GM18519 (cell line): ENCODE results near the gene ARHGAP22.

ENCODE experiments used
- ATAC-seq: cut with Tn5 transposase; IDR thresholded peaks from one replicate; pipeline ENCODE4 v1.9.1; 2021; ENCODE audit warnings: mild to moderate bottlenecking, moderate library complexity; ENCODE audit not compliant: unreplicated experiment, low FRiP score

ARHGAP22 gene

DNA sequence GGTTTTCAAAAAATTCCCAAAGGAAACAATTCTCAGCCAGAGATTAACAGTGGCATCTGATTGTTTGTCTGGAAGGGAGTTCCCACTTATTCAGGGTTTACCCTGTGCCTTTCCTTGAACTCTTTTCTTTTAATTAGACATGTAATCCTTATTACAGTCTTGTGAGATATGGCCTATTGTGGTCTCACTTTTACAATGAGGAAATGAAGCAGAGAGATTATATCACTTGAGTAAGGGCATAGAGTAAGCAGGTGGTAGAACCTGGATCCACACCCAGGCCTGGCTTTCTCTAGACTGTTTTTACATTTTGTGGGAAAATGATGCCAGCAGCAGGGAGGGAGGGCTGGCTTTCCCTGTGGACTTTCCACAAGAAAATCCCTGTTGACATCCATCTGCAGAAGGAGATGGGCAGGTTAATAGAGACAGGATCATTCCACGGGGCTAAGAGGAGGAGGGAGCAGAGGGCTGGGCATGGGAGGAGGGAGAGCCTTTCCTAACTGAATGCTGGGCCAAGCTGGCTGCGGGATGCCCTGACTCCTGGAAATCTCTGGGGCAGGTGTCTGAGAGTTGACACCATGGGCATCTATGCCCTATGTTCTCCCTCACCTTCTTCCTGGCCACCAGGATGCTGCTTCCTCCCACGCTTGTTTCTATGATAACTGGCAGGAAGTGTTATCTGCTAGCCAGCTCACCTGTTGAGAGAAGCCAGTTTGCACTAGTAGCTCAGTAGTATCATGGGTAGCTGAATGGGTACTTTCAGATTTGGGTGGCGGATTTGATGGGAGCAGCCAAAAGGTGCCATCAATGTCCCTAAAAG lies 28.7 kb upstream of the ARHGAP22 start:
- no peak for ATAC-seq

DNA sequence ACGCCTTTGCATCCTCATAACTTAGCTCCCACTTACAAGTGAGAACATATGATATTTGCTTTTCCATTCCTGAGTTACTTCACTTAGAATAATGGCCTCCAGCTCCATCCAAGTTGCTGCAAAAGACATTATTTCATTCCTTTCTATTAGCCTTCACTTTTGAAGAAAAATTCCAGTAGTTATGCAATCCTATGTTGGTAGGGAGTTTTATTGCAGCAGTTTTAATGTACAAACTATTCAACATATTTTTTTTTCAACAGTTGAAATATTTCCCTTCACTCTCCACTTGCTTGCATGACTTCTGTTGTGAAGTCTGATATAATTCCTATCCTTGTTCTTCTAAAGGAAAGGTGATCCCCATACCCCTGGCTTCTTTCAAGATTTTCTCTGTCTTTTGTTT lies 27.3 kb upstream of the ARHGAP22 start:
- ATAC-seq, result no peak

DNA sequence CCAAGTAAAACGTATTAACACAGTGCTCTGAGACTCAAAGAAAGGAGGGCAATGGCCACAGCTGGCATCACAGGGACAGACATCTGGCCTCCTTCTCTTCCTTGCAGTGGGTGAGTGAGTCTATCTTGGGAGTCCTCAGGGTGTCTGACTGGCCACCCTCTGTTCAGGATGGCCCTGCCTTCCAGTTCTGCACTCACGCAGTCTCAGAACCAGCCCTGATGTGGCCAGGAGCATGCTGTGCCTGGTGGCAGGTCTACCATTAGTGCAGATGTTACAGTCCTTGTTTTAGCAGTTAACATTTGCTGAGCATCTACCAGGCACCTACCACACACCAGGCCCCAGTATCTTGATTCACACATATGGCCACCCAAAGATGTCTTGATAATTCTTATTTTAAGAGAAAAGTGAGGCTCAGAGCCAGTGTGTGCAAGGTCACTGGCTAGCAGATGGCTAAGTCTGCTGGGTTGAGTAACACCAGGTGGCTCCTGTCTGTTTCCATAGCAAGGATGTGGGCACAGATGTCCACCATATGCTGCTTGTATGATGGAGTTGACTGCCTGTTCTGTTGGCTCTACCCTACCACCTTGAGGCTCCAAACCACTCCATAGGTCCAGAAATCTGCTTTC lies 23.2 kb upstream of the ARHGAP22 start:
- ATAC-seq, result no peak

DNA sequence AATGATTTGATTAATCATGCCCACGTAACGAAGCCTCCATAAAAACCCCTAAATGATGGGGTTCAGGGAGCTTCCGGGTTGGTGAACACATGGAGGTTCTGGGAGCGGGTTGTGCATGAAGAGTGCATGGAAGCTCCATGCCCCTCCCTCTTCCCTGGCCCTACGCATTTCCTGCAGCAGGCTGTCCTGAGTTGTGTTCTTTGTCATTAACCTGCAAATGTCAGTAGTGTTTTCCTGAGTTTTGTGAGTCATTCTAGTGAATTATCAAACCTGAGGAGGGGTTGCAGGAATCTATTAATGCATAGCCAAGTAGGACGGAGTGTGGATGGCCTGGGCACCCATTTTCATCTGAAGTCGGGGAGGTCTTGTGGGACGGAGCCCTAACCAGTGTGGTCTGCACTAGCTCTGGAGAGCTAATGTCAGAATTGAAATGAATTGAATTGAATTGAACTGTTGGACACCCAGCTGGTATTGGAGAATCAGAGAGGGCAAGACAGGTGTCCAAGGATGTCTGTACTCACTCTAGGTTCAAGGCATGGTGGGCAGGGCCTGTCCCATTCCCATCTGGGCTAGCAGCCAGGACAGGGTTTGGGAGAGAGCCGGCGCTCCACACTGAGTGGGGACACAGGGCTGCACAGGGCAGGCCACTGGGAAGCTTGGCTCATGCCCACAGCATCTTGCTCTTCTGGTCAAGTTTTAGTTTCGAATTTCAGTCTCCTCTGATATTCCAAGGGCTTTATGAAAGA lies 22.3 kb upstream of the ARHGAP22 start:
- ATAC-seq, result no peak

DNA sequence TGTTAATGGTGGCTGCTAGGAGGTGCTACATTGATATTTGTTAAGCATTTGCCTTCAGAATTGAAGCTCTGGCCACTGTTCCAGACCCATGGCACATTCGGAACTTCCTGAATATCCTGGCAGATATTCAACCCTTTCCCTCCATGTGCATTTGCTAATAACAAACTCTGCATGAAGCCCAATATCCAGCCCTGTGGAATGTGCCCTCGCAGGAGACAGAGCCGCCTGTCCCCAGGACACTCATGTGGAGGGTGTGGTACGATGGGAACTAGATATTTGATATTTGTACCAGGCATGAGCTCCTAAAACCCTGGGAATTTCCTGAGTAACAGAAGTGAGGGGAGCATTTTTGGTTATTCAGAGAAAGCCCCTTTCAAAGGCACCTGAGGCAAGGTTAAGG lies 21.6 kb upstream of the ARHGAP22 start:
- no peak for ATAC-seq

DNA sequence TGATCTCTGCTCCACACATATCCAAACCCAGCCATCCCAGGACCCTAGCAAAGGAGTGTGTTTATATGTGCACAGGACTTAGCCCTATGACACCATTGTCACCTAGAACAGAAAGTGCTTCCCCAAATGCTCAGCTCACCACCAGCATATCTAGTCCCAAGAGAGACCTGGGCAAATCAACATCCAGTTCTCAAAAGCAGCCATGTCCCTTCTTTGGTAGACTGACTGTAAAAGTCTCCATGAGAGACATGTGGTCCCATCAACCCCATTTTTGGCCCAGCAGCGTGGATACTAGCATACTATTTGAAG lies 20.9 kb upstream of the ARHGAP22 start:
- ATAC-seq, result no peak

DNA sequence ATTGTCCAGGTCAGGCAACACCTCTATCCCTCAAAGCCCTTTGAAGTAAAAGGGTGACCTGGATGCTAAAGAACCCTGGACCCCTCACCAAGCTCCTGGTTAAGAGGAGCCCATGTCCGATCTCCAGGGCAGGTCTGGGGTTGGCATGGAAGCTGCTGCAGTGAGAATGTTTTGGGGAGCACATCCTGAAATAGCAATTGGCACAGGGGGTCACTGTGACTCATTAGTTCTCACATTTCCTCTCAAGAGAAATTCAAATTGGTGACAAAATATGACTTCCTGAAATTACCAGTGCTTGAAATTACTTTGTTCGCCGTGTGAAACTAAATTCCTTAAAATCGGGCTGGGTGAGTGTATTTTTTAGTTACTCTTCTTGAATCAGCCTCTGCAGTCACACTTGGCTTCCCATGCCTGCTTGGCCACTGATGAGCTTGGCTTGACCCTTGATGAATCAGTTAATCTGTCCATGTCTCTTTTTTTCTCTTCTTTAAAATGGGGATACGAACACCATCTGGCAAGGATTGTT lies 18.8 kb upstream of the ARHGAP22 start:
- ATAC-seq, result no peak

DNA sequence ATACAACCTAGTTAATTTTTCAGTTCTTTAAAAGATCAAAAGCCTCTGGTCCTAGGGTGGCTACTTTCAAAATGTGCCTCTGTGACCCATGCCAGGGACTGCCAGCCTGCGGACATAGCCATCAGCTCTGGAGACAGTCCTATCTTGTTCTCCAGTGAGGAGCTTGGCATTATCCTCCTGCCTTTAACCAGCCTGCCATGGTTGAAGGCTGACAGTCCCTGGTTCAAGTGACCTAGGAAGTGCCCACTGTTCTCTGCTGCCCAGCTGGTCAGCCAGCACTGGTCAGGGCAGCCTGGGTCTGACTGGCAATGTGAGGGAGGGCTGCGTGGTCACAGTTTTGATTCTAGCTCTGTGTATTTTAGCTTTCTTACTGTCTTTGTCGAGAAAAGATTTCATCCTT lies 18.1 kb upstream of the ARHGAP22 start:
- ATAC-seq, result no peak

DNA sequence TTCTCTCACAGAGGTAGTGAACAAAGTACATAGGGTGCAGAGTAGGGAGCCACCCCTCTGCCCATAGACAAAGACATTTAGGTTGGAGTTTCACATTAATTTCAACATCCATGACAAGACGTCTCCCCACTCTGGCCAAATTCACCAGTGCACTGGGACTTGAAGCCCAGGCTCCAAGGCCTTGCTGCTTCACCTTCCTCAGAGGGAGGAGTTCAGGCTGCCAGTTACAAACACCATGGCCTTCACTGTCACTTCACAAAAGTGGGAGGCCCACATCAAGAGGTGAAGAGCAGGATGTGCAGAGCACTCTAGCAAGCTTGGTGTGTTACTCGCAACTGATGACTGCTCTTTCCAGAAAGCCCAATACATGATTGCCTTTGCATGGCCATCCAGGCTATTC lies 15.8 kb upstream of the ARHGAP22 start:
- no peak for ATAC-seq

DNA sequence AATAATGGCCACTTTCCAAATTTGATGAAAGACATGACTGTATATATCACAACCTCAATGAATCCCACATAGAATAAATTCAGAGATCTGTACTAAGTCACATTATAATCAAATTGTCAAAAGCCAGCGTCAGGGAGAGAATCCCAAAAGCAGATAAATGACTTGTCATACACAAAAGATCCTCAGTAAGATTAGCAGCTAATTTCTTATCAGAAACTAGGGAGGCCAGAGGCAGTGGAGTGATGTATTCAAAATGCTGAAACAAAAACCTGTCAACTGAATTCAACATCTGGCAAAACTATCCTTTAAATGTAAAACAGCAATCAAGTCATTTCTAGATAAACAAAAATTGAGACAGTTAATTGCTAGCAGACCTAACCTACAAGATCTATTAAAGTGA lies 11.6 kb upstream of the ARHGAP22 start:
- ATAC-seq, result no peak

DNA sequence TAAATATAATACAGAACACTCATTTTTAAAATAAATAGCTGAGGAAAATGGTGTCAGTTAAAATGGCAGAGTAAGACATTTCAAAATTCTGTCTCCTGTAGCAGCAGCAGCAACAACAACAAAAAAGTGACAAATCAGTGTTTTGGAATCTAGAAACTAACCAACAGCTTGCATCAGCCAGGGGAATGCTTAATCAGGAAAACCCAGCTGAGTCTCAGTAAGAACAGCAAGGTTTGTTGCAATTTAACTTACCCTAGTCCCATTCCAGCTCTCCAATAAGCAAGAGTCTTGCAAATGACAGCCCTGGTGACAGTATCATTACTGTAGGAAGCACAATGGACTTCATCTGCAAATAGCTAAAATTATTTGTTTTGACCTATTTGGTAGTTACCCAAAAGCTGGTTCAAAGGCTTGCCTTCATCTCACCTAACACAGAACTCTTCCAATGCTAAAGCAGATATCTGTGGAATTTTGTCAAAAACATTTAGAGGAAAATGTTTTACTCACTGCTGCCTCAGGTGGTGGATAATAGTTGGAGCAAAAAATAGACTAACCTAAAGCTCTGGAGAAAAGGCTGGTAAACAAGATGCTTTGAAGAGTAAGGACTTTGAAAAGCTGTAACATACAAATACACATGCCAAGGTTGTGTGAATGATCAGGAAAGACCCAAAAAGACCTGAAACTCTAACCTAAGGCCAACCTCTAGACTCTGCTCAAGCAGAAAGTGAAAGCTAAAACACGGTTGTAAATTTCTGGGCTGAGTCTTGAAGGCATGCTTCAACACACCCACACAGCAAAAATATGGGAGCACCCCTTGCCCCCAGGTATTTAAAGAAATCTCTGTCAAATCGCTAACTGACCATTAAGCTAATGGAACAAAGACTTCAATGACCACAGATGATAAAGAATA lies 9.9 kb upstream of the ARHGAP22 start:
- peak; percentile 60 for ATAC-seq

DNA sequence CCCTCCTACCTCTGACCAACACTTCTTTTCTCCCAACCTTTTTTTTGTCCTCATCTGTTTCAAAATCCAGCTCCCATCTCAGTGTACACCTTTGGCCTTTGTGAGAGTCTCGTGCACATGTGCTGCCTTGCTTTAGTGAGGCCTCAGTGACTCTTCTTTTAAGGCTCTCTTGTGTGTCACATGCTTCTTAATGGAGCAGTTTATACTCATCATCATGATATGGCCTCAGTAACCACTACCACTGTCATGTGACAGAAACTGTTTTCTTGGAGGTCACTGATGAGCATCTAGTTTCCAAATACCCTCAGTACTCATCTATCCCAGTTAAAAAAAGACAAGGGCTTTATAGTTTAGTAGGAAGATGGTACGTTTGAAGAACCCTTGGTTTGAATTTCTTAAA lies 8.1 kb upstream of the ARHGAP22 start:
- ATAC-seq, result no peak

DNA sequence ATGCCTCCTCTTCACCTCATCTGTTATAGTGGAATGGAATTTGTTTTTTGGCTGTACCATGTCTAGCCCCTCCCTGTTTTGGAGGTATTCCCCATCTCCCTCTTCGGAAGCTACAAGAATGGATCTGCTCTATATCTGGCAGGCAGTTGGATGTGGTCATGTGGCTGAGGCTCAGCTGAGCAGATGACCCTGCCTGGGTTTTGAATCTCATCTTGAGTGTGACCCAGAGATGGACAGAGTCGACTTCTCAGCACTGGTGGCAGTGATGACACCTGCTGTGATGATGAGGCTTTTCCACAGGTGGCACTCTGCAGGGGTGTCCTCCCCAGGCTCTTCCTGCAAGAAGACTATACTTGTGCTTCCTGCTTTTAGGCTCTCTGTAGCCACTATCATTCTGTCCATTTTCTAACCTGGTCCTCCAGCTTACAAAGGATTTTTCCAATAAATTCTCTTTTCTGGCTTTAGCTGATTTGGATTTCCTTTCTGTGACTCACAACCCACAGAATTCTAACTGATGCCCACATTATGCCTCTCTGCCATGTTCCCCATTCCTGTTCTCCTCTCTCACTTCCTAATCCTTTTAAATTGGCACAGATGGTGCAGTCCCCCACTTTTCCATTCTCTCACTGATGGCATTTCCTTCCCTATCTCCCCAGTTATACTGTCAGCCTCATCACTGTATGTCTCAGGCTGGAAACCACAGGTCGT lies 7.5 kb upstream of the ARHGAP22 start:
- no peak for ATAC-seq

DNA sequence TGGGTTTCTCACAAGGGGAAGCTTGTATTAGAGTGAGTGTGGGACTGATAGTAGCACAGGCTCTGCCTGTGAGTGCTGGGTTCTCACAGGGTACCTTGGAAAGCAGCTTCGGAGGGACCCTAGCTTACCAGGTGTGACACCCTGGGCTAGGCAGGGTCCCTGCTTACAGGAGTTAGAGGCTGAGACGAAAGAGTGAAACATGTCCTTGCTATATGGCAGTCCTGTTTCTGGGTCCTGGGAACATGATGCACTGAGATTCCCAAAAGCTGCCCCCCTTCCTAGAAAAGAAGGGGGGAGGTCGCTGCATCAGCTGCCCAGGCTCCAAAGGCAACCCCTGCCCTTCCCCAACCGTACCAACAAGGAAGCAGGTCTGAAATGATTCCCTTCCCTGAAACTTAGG lies 6.3 kb upstream of the ARHGAP22 start:
- no peak for ATAC-seq

DNA sequence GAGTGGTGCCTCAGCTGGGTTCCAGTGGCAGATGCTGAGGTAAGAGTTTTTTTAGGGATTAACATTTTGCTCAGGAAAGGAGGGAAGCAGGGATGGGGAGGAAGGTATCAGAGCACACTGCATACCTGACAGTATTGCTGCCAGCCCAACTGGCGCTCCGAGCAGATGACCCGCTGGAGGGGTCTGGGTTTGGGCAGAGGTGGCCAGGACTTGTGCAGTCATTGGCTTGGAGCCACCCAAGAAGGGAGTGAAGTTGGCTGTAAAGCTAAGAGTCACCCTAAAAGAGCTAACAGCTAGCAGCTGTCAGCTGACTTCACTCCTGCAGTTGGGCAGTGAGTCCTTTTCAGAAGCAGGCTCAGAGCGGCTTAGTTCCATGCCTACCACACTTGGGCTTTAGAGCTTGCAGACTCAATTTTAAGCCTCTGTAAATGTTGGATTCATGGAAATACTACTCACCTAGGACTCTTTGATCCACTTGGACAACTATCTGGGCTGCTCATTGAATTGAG lies 5.8 kb upstream of the ARHGAP22 start:
- ATAC-seq, result no peak

DNA sequence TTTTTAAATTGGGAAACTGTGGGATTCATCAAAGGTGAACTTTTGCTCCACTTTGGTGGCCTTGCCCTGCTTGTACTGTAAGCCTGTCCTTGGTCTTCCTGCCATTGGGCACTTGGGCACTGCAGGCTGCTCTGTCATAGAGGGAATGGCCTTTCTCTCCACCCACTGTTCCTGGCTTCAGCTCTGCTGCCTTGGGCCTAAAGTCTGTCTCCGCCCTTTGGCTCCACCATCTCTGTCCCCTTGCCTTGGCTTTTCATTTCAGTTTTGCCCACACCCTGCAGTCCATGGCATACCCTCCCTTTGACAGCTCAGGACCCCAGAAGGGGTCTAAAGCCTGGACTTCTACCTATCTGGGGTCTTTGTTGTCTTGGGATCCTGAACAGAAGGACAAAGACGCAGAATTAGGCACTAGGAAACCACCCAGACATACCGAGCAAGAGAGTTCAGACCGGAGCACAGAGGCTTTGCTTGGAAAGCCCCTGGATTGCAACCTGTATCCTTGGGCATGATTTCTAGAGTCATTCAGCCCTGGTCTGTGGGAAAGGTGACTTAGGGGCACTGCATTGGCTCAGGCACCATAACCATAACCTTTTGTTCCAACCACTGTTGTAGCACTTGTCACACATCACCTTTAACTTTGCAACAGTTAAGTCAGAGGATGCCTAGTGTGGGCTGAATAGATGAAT lies 5.2 kb upstream of the ARHGAP22 start:
- no peak for ATAC-seq

DNA sequence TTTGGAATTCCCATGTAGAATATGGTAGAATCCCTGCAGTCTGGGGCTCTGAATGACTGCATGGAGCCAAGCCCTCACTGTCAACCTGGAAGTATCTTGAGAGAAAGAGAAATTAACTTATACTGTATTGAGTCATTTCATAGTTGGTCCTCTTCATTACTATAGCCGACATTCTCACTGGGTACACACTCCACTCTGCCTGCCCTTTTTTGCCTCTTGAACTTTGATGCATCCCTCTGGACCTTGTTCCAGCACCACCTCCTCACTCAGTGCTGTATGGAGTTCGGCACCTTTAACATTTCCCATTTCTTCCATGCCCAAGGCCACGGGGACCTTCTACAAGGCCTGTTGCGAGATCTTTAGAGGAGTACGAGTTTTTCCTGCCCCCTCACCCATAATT lies 4.6 kb upstream of the ARHGAP22 start:
- no peak for ATAC-seq

DNA sequence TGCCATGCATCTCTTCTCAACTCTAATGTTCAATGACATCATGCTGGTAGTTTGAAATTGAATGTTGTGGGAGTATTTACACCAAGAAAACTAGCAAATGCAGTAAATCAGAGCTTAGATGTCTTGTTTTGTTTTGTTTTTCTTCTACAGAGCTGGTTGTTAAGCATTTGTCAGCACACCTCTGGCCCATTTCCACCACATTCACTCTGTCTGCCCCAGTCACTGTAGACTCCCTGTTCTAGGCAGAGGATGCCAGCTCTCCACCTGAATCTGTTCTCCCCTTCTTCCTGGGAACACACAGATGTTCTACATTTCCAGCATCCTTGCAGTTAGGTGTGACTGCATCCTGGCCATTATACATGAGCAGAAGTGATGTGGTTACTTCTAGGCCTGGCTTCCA lies 4.1 kb upstream of the ARHGAP22 start:
- ATAC-seq, result no peak

DNA sequence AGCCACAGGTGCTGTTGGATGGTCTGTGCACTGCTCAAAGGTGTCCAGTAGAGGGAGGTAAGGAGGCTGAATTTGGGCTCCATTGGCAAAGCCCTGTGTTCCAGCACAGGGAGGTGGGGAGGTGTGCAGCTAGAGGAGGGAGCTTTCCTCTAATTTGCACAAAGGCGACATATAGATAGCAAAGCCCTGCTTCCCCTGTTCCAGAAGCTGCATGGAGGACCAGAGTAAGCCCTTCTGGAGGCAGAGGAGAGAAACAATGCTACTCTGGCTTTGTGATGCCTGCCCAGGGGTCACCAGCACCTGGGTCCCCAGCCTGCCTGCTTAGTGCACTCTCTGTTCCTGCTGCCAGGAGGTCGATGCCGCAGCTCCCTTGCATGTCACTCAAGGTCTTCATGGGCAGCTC lies 3.4 kb upstream of the ARHGAP22 start:
- peak; percentile 76 for ATAC-seq
